HUES48 (cell line): ENCODE data around the gene IQCN.

ENCODE experiments used
- H3K27ac ChIP-seq: one replicate; pipeline ENCODE4 v1.7.0; 2013; ENCODE audit warnings: low read depth, low read length, inconsistent platforms
- H3K27me3 ChIP-seq: 2 replicates; pipeline ENCODE4 v1.6.1; 2013; ENCODE audit warnings: mild to moderate bottlenecking, low read length; ENCODE audit not compliant: control insufficient read depth, insufficient read depth
- H3K36me3 ChIP-seq: 2 replicates; pipeline ENCODE4 v1.6.1; 2013; ENCODE audit warnings: low read length; ENCODE audit not compliant: control insufficient read depth, insufficient read depth
- H3K4me1 ChIP-seq: 2 replicates; pipeline ENCODE4 v1.6.1; 2013; ENCODE audit warnings: mild to moderate bottlenecking, low read length; ENCODE audit not compliant: control insufficient read depth, insufficient read depth
- H3K4me3 ChIP-seq: 2 replicates; pipeline ENCODE4 v1.5.1; 2013; ENCODE audit warnings: mild to moderate bottlenecking, low read depth, low read length
- H3K9ac ChIP-seq: 2 replicates; pipeline ENCODE4 v1.6.1; 2013; ENCODE audit warnings: mild to moderate bottlenecking, low read depth, low read length, moderate library complexity
- H3K9me3 ChIP-seq: 2 replicates; pipeline ENCODE4 v1.6.1; 2013; ENCODE audit warnings: low read length; ENCODE audit not compliant: control insufficient read depth, insufficient read depth

IQCN gene

DNA sequence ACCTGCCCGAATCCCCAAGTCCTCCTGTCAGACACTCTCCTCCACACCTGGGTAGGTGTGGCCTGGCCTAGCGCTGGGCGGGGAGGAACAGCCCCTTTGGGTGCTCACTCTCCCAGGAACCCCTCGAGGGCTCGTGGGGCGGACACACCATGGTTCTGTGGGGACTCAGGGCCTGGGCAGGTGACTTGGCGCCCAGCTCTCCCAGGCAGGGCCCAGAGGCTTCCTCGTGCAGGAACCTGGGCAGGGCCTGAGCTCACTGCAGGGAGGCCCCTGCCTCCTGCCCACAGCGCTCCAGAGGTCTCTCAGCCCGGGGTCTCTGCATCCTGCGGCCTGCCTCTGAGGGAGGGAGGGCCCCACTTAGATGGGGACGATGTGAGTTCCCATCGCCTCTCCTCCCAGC is 36.7 kb upstream of the IQCN start:
- H3K36me3 ChIP-seq: peaks cover 93% of the 10 kb centered on the region
- no peak overlapping the region for H3K27ac ChIP-seq
- no peaks in the 10 kb centered on the region for H3K27me3 ChIP-seq
- no peaks in the 10 kb centered on the region for H3K4me1 ChIP-seq
- H3K4me3 ChIP-seq: no peak overlapping the region
- H3K9ac ChIP-seq: no peak overlapping the region
- no peaks in the 10 kb centered on the region for H3K9me3 ChIP-seq

- H3K4me3 ChIP-seq: no peak overlapping the region
- no peak overlapping the region for H3K9ac ChIP-seq
- H3K27ac ChIP-seq: no peak overlapping the region
- H3K36me3 ChIP-seq: peaks cover 88% of the 10 kb centered on the region
- H3K27me3 ChIP-seq: no peaks in the 10 kb centered on the region
- no peaks in the 10 kb centered on the region for H3K9me3 ChIP-seq
- peaks cover under 1% of the 10 kb centered on the region; the same call in 1 of the 2 replicates for H3K4me1 ChIP-seq
These were observed 36.1 kb upstream of the IQCN start for GRCh38 chr19:18310118-18310909.

DNA sequence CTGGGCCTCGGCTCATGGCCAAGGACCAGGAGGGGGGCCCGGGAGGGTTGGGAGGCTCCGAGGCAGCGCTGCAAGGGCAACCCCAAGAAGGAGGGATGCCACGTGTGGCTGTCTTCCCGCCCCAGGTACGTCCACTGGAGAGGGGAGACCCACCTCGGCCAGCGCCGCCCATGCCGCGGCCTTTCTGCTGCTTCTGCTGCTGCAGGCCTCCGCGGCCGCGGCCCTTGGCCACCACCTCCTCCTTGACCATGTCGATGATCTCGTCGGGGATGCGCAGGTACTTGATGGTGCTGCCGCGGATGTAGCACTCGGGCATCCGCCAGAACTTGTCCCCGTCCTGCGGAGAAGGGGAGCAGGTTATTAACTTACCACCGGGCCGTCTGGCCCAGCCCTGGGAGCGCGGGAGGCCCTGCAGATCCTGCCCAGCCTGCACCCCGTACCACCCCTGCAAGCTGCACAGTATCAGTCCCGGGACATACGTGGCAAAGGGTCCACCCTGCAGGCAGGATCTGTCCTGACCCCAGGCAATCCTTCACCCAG is 35.3 kb upstream of the IQCN start:
- H3K9me3 ChIP-seq: no peaks in the 10 kb centered on the region
- H3K4me1 ChIP-seq: peaks cover 8% of the 10 kb centered on the region
- peaks cover 84% of the 10 kb centered on the region for H3K36me3 ChIP-seq
- no peak overlapping the region for H3K4me3 ChIP-seq
- no peaks in the 10 kb centered on the region for H3K27me3 ChIP-seq
- H3K27ac ChIP-seq: no peak overlapping the region
- H3K9ac ChIP-seq: no peak overlapping the region

DNA sequence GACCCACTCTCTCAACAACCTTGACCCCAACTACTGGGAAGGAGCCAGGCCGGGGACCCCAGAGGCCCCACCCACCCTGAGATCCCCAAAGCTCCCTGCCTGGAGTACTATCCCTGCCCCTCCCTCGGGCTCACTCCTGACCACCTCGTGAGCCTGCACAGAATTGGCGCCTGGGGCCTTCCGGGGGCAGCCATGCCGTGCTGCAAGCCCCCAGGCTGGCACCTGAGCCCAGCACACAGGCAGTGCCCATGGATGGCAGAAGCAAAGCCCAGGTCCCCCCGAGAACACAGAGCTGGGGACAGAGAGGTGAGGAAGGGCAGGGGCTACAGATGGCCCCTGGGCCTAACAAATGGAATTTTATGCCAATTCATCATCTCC is 34.7 kb upstream of the IQCN start:
- Histone ChIP-seq H3K4me1 (peaks cover 14% of the 10 kb centered on the region), H3K27me3 (no peaks in the 10 kb centered on the region), H3K36me3 (peaks cover 77% of the 10 kb centered on the region), H3K4me3 (no peak overlapping the region), H3K27ac (no peak overlapping the region), H3K9ac (no peak overlapping the region), H3K9me3 (no peaks in the 10 kb centered on the region)

- Histone ChIP-seq H3K9me3 (no peaks in the 10 kb centered on the region), H3K4me1 (peaks cover 15% of the 10 kb centered on the region), H3K9ac (no peak overlapping the region), H3K27me3 (no peaks in the 10 kb centered on the region), H3K27ac (no peak overlapping the region), H3K36me3 (peaks cover 71% of the 10 kb centered on the region), H3K4me3 (no peak overlapping the region)
These were observed 34.0 kb upstream of the IQCN start for GRCh38 chr19:18308051-18308947.

DNA sequence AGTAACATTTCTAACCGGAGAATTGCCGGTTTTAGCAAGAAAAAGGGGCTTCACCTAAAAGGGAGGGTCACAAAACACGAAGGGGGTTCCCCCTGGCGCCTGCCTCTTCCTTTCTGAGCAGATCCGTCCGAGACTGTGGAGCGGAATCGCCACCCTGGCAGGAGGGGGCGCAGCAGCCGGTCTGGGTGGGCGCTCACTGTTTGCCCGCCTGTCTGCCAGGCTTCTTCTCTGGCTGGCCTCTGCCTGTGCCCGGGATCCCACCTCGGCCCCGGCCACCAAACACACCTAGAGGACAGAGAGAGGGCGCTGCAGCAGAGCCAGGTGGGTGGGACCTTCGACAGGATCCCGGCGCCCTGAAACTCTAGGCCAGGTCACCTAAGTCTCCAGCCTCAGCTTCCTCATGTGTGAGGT is 33.0 kb upstream of the IQCN start:
- H3K9ac ChIP-seq: no peak overlapping the region
- H3K27me3 ChIP-seq: no peaks in the 10 kb centered on the region
- H3K4me3 ChIP-seq: no peak overlapping the region
- peaks cover 15% of the 10 kb centered on the region for H3K4me1 ChIP-seq
- no peaks in the 10 kb centered on the region for H3K9me3 ChIP-seq
- H3K27ac ChIP-seq: no peak overlapping the region
- peaks cover 61% of the 10 kb centered on the region for H3K36me3 ChIP-seq

- Histone ChIP-seq H3K9ac (no peak overlapping the region), H3K4me1 (peaks cover 15% of the 10 kb centered on the region), H3K27ac (no peak overlapping the region), H3K27me3 (no peaks in the 10 kb centered on the region), H3K4me3 (no peak overlapping the region), H3K9me3 (no peaks in the 10 kb centered on the region), H3K36me3 (peaks cover 57% of the 10 kb centered on the region)
These were observed 32.6 kb upstream of the IQCN start for GRCh38 chr19:18306888-18307260.

DNA sequence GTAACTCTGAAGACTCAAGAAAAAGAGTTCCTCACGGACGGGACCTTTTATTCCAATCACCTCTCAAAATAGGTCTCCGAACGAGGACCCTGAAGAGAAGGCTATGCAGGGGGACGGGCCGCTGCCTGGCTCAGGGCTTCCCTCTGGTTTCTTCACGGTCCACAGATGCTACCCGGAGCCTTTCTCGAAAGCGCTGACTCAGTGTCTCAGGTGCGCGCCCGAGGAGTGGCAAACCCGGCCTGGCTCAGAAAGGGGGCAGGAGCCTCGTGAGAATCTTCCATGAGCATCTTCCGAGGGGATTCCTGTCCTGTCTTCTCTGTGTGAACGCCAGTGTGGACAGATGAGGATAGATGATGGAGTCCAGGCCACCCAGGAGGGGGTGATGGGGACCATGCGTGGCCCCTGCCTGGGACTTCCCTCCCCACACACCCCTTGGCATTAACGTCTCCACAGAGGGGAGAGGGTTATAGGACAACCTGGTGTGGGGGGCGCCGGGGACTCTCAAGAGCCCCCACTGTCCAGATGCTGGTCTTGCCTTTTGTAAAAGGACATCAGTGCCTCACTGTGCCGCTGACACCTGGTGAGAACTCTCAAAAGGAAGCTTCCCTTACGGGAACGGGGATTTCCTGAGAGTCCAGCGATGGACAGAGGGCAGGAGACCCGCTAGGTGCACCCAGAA is 32.1 kb upstream of the IQCN start:
- Histone ChIP-seq H3K27me3 (no peaks in the 10 kb centered on the region), H3K9ac (no peak overlapping the region), H3K9me3 (no peaks in the 10 kb centered on the region), H3K4me3 (no peak overlapping the region), H3K4me1 (peaks cover 15% of the 10 kb centered on the region), H3K36me3 (peaks cover 52% of the 10 kb centered on the region), H3K27ac (no peak overlapping the region)

DNA sequence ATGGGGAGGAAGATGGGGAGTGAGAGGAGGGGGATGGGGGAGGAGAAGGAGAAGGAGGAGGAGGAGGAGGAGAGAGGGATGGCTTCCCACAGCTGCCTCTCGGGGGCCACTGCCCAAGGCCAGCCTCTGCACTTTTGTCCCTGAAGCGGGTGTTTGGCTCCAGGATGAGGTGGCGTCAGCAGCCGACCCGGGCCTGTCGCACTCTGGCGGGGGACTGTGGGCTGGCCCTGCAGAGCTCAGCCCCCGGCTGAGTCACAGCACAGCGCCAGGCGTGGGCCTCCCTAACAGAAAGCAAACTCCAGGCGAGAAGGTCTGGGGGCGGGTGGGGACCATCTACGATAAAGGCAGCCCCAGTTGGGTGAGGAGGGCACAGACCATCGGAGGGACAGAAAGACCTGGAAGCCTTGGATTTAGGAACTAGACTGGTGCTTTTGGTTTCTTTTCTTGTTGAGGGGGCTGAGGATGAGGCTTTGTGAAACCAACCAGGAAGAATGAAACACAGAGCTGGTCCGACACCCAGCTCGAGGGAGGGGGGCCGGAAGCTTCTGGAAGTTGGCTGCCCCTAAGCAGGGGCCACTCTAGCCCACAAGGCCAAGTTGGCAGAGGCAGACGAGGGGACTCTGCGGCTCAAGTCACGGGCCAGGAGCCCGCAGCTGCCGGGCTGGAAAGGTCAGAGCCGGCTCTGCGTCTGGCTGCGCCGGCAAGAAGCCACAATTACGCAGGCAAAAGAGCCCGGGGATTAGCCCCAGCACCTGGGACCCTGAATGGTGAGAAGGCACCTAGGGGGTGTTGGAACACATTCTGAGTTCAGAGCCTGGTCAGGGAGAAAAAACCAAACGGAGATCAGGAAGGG is 30.4 kb upstream of the IQCN start:
- Histone ChIP-seq H3K4me1 (peaks cover 15% of the 10 kb centered on the region), H3K36me3 (peaks cover 36% of the 10 kb centered on the region), H3K9me3 (no peaks in the 10 kb centered on the region), H3K27ac (peak overlapping the region; percentile 95), H3K4me3 (peak overlapping the region; percentile 3; the same call in 1 of the 2 replicates), H3K27me3 (no peaks in the 10 kb centered on the region), H3K9ac (0 out of 2 replicates have a peak overlapping the region, but pooled peaks have one; percentile 1)

DNA sequence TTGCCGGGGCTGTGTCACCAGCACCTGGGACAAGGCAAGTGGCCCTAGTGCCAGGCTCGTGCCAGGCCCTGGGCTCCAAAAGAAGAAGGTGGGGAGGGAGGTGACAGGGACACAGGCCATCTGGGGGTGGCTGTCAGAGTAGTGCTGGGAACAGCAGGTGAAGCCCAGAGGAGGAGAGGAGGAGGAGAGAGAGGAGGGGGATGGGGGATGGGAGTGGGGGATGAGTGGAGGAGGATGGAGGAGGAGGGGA is 29.9 kb upstream of the IQCN start:
- Histone ChIP-seq H3K9ac (no peak overlapping the region), H3K4me3 (no peak overlapping the region; the same call in 1 of the 2 replicates), H3K9me3 (no peaks in the 10 kb centered on the region), H3K36me3 (peaks cover 30% of the 10 kb centered on the region), H3K4me1 (peaks cover 15% of the 10 kb centered on the region), H3K27ac (peak overlapping the region; percentile 95), H3K27me3 (no peaks in the 10 kb centered on the region)
